H1 (cell line): Measurements from ENCODE around the gene ARMH2.
"Not testable (repeated sequence)": the region's sequence is repeated elsewhere in the genome, so short reads cannot be mapped to it uniquely, and the experiment has no call there.

ENCODE experiments used
- CTCF ChIP-seq, 3 experiments: IDR thresholded peaks; 1 replicate in 2 of 3; 2 replicates in 1 of 3; pipeline versions ENCODE4 v1.5.1 to v1.6.1; 2011; ENCODE audit warnings: low read length in 3 of 3, mild to moderate bottlenecking in 3 of 3, inconsistent platforms in 2 of 3, low read depth in 1 of 3, moderate library complexity in 1 of 3; ENCODE audit not compliant: insufficient read depth in 1 of 3; ENCODE audit errors: control extremely low read depth in 1 of 3
- EZH2 ChIP-seq: fragments of 200-600 bp; sonication (generic); IDR thresholded peaks from 2 replicates; pipeline ENCODE4 v1.7.1; 2012; ENCODE audit warnings: low read depth, mild to moderate bottlenecking, moderate library complexity, low read length, inconsistent platforms; ENCODE audit not compliant: severe bottlenecking
- KDM1A ChIP-seq: fragments of 200-600, 300-600 bp; sonication (generic); IDR thresholded peaks from 2 replicates; pipeline ENCODE4 v1.7.1; 2016; ENCODE audit warnings: mild to moderate bottlenecking, low read length, borderline replicate concordance
- SP2 ChIP-seq: IDR thresholded peaks from 2 replicates; pipeline ENCODE4 v1.6.1; 2012; ENCODE audit warnings: mild to moderate bottlenecking, low read length, inconsistent platforms

DNA sequence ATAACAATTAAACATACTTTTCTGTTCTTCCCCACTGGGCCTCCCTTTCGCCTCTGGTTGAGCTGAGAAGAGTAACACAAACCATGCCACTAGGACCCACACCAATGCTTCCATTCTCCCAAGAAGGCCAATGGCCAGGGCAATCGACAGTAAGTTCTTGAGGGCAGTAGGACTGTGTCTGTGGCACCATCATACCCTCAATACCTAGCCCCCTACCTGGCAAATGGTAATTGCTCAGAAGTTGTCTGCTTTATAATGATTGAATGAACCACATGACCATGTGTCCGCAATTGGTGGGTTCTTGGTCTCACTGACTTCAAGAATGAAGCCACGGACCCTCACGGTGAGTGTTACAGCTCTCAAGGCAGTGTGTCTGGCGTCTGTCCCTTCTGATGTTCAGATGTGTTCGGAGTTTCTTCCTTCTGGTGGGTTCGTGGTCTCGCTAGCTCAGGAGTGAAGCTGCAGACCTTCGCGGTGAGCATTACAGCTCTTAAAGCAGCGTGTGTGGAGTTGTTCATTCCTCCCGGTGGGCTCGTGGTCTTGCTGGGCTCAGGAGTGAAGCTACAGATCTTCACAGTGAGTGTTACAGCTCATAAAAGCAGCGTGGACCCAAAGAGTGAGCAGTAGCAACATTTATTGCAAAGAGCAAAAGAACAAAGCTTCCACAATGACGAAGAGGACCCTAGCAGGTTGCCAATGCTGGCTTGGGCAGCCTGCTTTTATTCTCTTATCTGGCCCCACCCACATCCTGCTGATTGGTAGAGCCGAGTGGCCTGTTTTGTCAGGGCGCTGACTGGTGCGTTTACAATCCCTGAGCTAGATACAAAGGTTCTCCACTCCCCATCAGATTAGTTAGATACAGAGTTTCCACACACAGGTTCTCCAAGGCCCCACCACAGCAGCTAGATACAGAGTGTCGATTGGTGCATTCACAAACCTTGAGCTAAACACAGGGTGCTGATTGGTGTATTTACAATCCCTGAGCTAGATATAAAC is 33.6 kb downstream of the ARMH2 start:
- not testable (repeated sequence) for TF ChIP-seq SP2; CTCF (IDR thresholded peaks at IDR 0.05; ENCODE audit: control extremely low read depth in 1 of 3, insufficient read depth in 1 of 3, low read depth in 1 of 3, low read length in 3 of 3); EZH2; KDM1A
